Peyer's patch (tissue), 4 donors: ENCODE measurements around the gene SETD1B.

Source experiments
- CTCF ChIP-seq, 6 experiments: fragments of 450-650 bp in 4 of 6; fragments of 200-600 bp in 2 of 6; sonication (generic) in 1 of 6; IDR thresholded peaks; one replicate each; pipeline ENCODE4 v1.5.1; 2017 to 2019; ENCODE audit warnings: antibody characterized with exemption in 6 of 6, mild to moderate bottlenecking in 3 of 6, moderate library complexity in 1 of 6
- POLR2A ChIP-seq, 2 donors: fragments of 450-650 bp; IDR thresholded peaks; one replicate each; pipeline ENCODE4 v1.5.1; 2017; ENCODE audit warnings: antibody characterized with exemption in 2 of 2, mild to moderate bottlenecking in 2 of 2, moderate library complexity in 2 of 2

- TF ChIP-seq CTCF (IDR thresholded peaks at IDR 0.05) (peak; percentile 90 to 99 (median 98)), POLR2A (IDR thresholded peaks at IDR 0.05) (peak in 1 of 2 donors; percentile 16)
Observed at GRCh38 chr12:121795034-121795968, 8.5 kb upstream of the SETD1B start.
